OCI-LY7 (cell line): ENCODE data around the gene IFT81. TPM values are rescaled to one million over a fixed set of nuclear protein-coding genes. Genes with fewer than 3 reads are reported as not detected.

Experiments used
- BruUV-seq: library from RNA; stranded (reverse); fragments of 400-500 nt; replicated peaks from 2 replicates; lab custom pipeline; 2021; lab: Mats Ljungman, UMichigan
- CTCF ChIA-PET: fragments of 300-600 bp; sonication (Branson Sonifier 250); formaldehyde crosslinking; loops from one replicate; lab custom pipeline; 2022; ENCODE audit warnings: antibody characterized with exemption; ENCODE audit not compliant: unreplicated experiment; lab: Charles Lee
- POLR2A ChIA-PET: fragments of 300-600 bp; sonication (Branson Sonifier 250); formaldehyde crosslinking; loops from one replicate; lab custom pipeline; 2022; ENCODE audit warnings: antibody characterized with exemption; lab: Charles Lee
- DNase-seq: peaks from one replicate; pipeline ENCODE4 v3.0.0-alpha.2; 2015; ENCODE audit warnings: low spot score
- H2AFZ ChIP-seq: fragments of 200-600 bp; sonication (generic), shearing (Covaris generic); 2 replicates; pipeline ENCODE4 v1.6.1; 2014; ENCODE audit warnings: mild to moderate bottlenecking, antibody characterized with exemption, low read length, moderate library complexity
- H3K27ac ChIP-seq: fragments of 200-600 bp; sonication (generic); 2 replicates; pipeline ENCODE4 v1.5.1; 2014; ENCODE audit warnings: mixed run types, low read depth, mild to moderate bottlenecking, moderate library complexity, low read length, inconsistent platforms; ENCODE audit not compliant: poor library complexity, severe bottlenecking
- H3K36me3 ChIP-seq: fragments of 200-600 bp; sonication (generic); 2 replicates; pipeline ENCODE4 v1.6.1; 2014; ENCODE audit warnings: mild to moderate bottlenecking, antibody characterized with exemption, low read length, moderate library complexity, mixed read lengths; ENCODE audit not compliant: insufficient read depth
- H3K4me1 ChIP-seq: fragments of 200-600 bp; sonication (generic); 2 replicates; pipeline ENCODE4 v1.5.1; 2014; ENCODE audit warnings: mild to moderate bottlenecking, low read length; ENCODE audit not compliant: insufficient read depth, poor library complexity, severe bottlenecking
- H3K4me2 ChIP-seq: fragments of 200-600 bp; sonication (generic); 2 replicates; pipeline ENCODE4 v1.6.1; 2014; ENCODE audit warnings: mild to moderate bottlenecking, low read length
- H3K4me3 ChIP-seq: fragments of 200-600 bp; sonication (generic); 2 replicates; pipeline ENCODE4 v1.5.1; 2014; ENCODE audit warnings: mild to moderate bottlenecking, low read depth, low read length; ENCODE audit not compliant: poor library complexity, severe bottlenecking
- H3K79me2 ChIP-seq: fragments of 200-600 bp; sonication (generic); 2 replicates; pipeline ENCODE4 v1.6.1; 2016; ENCODE audit warnings: low read depth, mild to moderate bottlenecking, low read length, moderate library complexity, mixed read lengths; ENCODE audit not compliant: insufficient read depth
- H3K9me2 ChIP-seq: fragments of 200-600 bp; sonication (generic); 2 replicates; pipeline ENCODE4 v1.6.1; 2016; ENCODE audit warnings: mild to moderate bottlenecking, low read length, mixed read lengths; ENCODE audit not compliant: insufficient read depth
- H3K9me3 ChIP-seq: fragments of 200-600 bp; sonication (generic); 2 replicates; pipeline ENCODE4 v1.6.1; 2014; ENCODE audit warnings: mild to moderate bottlenecking, mixed run types, low read length, mixed read lengths
- H4K20me1 ChIP-seq: fragments of 200-600 bp; sonication (generic); 2 replicates; pipeline ENCODE4 v1.6.1; 2014; ENCODE audit warnings: mild to moderate bottlenecking, antibody characterized with exemption, low read length, moderate library complexity, mixed read lengths; ENCODE audit not compliant: insufficient read depth
- EZH2phosphoT487 ChIP-seq: fragments of 200-600 bp; sonication (generic); IDR thresholded peaks from 2 replicates; pipeline ENCODE4 v1.6.1; 2018; ENCODE audit warnings: low read depth, borderline replicate concordance, mild to moderate bottlenecking, mixed run types, antibody characterized with exemption, low read length, moderate library complexity, mixed read lengths
- intact Hi-C: fragments of 100-400 bp; cut with micrococcal nuclease; formaldehyde crosslinking; loops from one replicate; pipeline ENCODE4 v1.10.0; 2022; ENCODE audit not compliant: unreplicated experiment
- total RNA-seq, 2 experiments: library from RNA; depleted of rRNA in 1 of 2; stranded (reverse); fragments of >200 nt in 1 of 2; shearing (Covaris generic) in 1 of 2; gene quantifications; 2 replicates each; pipeline ENCODE4 v1.2.3, GENCODE V29; 2014 to 2022
- TF ChIP-seq, protein P1 (sequence below): fragments of 200-600 bp; sonication (generic); conservative IDR thresholded peaks from 2 replicates; pipeline ENCODE4 v1.5.1; 2014; ENCODE audit warnings: mild to moderate bottlenecking, antibody characterized with exemption, low read length, moderate library complexity, mixed read lengths

The IFT81 gene
- total RNA-seq, 2 experiments from 2014 or later = 5.6 to 9.8 TPM

DNA sequence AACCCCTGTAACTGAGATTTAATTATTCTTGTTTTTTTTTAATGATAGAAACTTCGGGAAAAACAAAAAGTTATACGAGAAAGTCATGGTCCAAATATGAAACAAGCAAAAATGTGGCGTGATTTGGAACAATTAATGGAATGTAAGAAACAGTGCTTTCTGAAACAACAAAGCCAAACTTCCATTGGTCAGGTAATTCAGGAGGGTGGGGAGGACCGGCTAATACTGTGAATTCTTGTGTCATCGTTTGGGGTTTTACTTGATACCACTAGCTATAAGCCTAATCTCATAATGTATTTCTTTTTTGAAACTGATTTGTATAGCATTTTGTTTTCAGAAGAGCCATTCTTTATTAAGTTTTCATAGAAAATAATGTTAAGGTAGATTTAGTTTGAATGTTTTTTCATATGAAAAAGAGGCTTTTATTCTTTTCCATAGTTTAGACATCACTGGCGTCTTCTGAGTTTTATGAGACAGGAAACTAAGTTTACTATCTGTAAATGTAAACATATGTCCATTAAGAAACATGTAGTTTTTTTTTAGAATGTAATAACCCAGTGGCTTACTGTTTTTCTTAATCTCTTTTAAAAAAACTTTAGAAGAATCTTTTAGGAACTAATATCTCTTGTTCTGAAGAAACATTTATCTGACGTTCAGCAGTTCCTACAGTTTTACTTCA is 94.0 kb downstream of the IFT81 start:
- no peaks in the 10 kb centered on the region for H3K4me1 ChIP-seq
- H3K27ac ChIP-seq = no peak overlapping the region
- ChIA-PET POLR2A (interaction anchor here (0.7 kb wide), 1 partner anchor 74 kb away, joined by 5 read pairs; no protein-coding TSS in a partner anchor), CTCF (no interaction called here)
- no peaks in the 10 kb centered on the region for H3K79me2 ChIP-seq
- H3K4me3 ChIP-seq = no peak overlapping the region
- no peaks in the 10 kb centered on the region for H3K9me2 ChIP-seq
- peaks cover 4% of the 10 kb centered on the region; the same call in 1 of the 2 replicates for H3K9me3 ChIP-seq
- no peak overlapping the region for H2AFZ ChIP-seq
- TF ChIP-seq EZH2phosphoT487 = no peak
- TF ChIP-seq, protein P1, sequence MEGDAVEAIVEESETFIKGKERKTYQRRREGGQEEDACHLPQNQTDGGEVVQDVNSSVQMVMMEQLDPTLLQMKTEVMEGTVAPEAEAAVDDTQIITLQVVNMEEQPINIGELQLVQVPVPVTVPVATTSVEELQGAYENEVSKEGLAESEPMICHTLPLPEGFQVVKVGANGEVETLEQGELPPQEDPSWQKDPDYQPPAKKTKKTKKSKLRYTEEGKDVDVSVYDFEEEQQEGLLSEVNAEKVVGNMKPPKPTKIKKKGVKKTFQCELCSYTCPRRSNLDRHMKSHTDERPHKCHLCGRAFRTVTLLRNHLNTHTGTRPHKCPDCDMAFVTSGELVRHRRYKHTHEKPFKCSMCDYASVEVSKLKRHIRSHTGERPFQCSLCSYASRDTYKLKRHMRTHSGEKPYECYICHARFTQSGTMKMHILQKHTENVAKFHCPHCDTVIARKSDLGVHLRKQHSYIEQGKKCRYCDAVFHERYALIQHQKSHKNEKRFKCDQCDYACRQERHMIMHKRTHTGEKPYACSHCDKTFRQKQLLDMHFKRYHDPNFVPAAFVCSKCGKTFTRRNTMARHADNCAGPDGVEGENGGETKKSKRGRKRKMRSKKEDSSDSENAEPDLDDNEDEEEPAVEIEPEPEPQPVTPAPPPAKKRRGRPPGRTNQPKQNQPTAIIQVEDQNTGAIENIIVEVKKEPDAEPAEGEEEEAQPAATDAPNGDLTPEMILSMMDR = no peak
- intact Hi-C loops = no loop called here
- DNase-seq = no peak
- H3K4me2 ChIP-seq = no peak overlapping the region
- no TSS peak for BruUV-seq
- H4K20me1 ChIP-seq = no peaks in the 10 kb centered on the region
- H3K36me3 ChIP-seq = no peaks in the 10 kb centered on the region; the same call in 1 of the 2 replicates

DNA sequence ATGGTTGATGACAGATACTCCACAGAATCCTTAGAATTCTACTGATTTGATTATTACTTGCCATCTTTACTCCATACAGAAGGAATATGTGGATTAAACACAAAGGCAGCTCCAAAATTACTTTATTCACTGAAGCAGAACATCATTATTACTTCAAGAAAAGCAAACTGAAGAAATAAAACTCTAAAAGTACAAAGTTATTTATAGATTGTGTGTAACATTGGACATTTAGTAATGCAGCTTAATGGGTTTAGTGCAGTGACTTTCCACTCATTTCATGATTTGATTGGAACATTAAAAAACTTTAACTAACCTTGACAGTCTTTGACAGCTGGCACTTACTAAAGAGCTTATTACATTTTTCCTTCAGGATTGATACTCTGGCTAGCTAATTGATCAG is 97.9 kb downstream of the IFT81 start:
- TF ChIP-seq, protein P1 = no peak
- TF ChIP-seq EZH2phosphoT487 = no peak
- Histone ChIP-seq H4K20me1 (no peaks in the 10 kb centered on the region), H3K4me2 (no peak overlapping the region), H3K36me3 (no peaks in the 10 kb centered on the region), H3K9me2 (no peaks in the 10 kb centered on the region), H3K9me3 (no peaks in the 10 kb centered on the region), H3K4me3 (no peak overlapping the region), H3K79me2 (no peaks in the 10 kb centered on the region), H2AFZ (no peak overlapping the region), H3K27ac (no peak overlapping the region), H3K4me1 (no peaks in the 10 kb centered on the region)
- BruUV-seq = no TSS peak
- no peak for DNase-seq
- ChIA-PET CTCF (no interaction called here), POLR2A (interaction anchor here (1.3 kb wide), 1 partner anchor 19 kb away, joined by 3 read pairs; no protein-coding TSS in a partner anchor)
- intact Hi-C loops = no loop called here

DNA sequence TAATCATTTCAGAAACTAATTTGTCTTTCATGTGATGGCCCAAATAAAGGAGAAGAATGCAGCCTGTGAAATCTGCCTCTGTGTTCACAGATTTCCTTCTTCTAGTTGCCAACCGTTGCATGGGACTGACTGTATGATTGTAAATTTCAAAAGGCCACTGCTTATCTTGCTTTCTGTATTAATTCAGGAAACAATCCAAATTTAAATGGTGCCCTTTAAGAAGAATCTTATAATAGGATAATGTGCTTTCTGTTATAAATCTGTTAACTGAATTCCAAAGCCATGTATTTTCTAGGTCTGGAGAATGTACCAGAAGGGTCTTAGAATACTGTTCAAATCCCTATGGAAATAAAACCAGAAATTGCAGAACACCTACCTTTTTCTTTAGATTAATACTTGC is 98.3 kb downstream of the IFT81 start:
- Histone ChIP-seq H3K4me1 (no peaks in the 10 kb centered on the region), H3K79me2 (no peaks in the 10 kb centered on the region), H3K9me2 (no peaks in the 10 kb centered on the region), H3K36me3 (no peaks in the 10 kb centered on the region), H3K9me3 (no peaks in the 10 kb centered on the region), H3K4me3 (no peak overlapping the region), H2AFZ (no peak overlapping the region), H3K4me2 (no peak overlapping the region), H4K20me1 (no peaks in the 10 kb centered on the region), H3K27ac (no peak overlapping the region)
- POLR2A ChIA-PET = interaction anchor here (1.3 kb wide), 1 partner anchor 19 kb away, joined by 3 read pairs; no protein-coding TSS in a partner anchor
- no TSS peak for BruUV-seq
- TF ChIP-seq, protein P1 = no peak
- no peak for TF ChIP-seq EZH2phosphoT487
- intact Hi-C loops = no loop called here
- CTCF ChIA-PET = no interaction called here
- no peak for DNase-seq
